Heart left ventricle (tissue), 13 donors: ENCODE data around the gene A2ML1.

Experiments
- POLR2A ChIP-seq, 2 donors: fragments of 450-650 bp; IDR thresholded peaks; one replicate each; pipeline ENCODE4 v1.6.1; 2017; ENCODE audit warnings: antibody characterized with exemption in 2 of 2, mild to moderate bottlenecking in 2 of 2, moderate library complexity in 2 of 2
- TF ChIP-seq, protein P1 (sequence below), 12 donors: fragments of 200-600 bp; sonication (generic) in 4 of 12; IDR thresholded peaks; one replicate each; pipeline versions ENCODE4 v1.5.0 to v1.8.0; 2018 to 2022; ENCODE audit warnings: antibody characterized with exemption in 12 of 12, mild to moderate bottlenecking in 5 of 12
- donor health status: ischemic (EF 13 %, LVEDD 7.1; RV severe dilation, severe dysfunction).
- donor health status: DM: no; HTN: yes; CAD: no.
- donor health status: DM: no; HTN: no; CAD: no.
- donor health status: ischemic (EF 25% LVEDD 6.9; RV normal size, moderate dysfunction).
- donor health status: ischemic (EF 25% LVEDD 5.7; RV mildly dilated, moderate dysfunction).
- donor health status: ischemic (EF 35%, LVEDD 5.7; RV mildly dilated, moderate dysfunction).
- donor health status: nonischemic (EF 11% LVEDD 7.7; RV severe dilation, severe dysfunction).
- donor health status: DM: yes; HTN: yes; CAD: no.
- donor health status: PGD.
- donor health status: ischemic (EF 29% LVEDD 5.4; RV normal size, mild dysfunction).
- donor health status: nonischemic (EF 23%, LVEDD 6.1; RV moderate dilation, normal function).

DNA sequence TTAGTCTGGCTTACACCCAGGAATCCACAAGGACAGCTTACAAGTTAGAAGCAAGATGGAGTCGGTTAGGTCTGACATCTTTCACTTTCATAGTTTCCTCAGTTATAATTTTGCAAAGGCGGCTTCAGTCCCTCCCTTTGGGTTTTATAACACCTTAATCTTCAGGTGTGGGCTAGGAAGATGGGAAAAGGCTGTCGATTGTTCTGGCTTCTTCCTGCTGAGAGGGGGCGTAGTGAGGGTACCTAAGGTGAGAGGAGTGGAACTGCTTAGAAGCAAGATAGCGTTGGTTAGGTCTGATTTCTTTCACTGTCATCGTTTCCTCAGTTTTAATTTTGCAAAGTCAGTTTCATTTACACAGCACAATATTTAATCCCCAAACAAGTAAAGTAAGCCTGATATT lies 10.1 kb downstream of the A2ML1 start:
- TF ChIP-seq, protein P1, sequence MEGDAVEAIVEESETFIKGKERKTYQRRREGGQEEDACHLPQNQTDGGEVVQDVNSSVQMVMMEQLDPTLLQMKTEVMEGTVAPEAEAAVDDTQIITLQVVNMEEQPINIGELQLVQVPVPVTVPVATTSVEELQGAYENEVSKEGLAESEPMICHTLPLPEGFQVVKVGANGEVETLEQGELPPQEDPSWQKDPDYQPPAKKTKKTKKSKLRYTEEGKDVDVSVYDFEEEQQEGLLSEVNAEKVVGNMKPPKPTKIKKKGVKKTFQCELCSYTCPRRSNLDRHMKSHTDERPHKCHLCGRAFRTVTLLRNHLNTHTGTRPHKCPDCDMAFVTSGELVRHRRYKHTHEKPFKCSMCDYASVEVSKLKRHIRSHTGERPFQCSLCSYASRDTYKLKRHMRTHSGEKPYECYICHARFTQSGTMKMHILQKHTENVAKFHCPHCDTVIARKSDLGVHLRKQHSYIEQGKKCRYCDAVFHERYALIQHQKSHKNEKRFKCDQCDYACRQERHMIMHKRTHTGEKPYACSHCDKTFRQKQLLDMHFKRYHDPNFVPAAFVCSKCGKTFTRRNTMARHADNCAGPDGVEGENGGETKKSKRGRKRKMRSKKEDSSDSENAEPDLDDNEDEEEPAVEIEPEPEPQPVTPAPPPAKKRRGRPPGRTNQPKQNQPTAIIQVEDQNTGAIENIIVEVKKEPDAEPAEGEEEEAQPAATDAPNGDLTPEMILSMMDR (IDR thresholded peaks at IDR 0.05) = no peak
- TF ChIP-seq POLR2A (IDR thresholded peaks at IDR 0.05) = no peak
